Panc1 (cell line): ENCODE measurements around the gene GBP3.

Experiments used
- CTCF ChIP-seq: fragments of 450-650 bp; IDR thresholded peaks from 2 replicates; pipeline ENCODE4 v1.5.1; 2017; ENCODE audit warnings: mild to moderate bottlenecking
- REST ChIP-seq, 2 experiments: IDR thresholded peaks; 2 replicates each; pipeline ENCODE4 v1.6.1; 2011 to 2012; ENCODE audit warnings: low read depth in 2 of 2, control low read depth in 1 of 2, low read length in 1 of 2, mild to moderate bottlenecking in 1 of 2, moderate library complexity in 1 of 2; ENCODE audit not compliant: insufficient read depth in 1 of 2
- TCF7L2 ChIP-seq: IDR thresholded peaks from 2 replicates; pipeline ENCODE4 v1.6.1; 2011; ENCODE audit warnings: mild to moderate bottlenecking, low read depth, low read length, inconsistent platforms

GRCh38 chr1:89063094-89063493 lies 40.4 kb upstream of the GBP3 start:
- no peak for TF ChIP-seq CTCF
- TF ChIP-seq TCF7L2, result no peak
- TF ChIP-seq REST (IDR thresholded peaks at IDR 0.05; ENCODE audit: insufficient read depth in 1 of 2, low read depth in 2 of 2, low read length in 1 of 2), result no peak
